ENCODE results near the gene ALKBH1.

ALKBH1 gene

GRCh38 chr14:77746064-77746702, 38.4 kb upstream of the ALKBH1 start:
- ChIA-PET CTCF (no interaction called here), POLR2A (no interaction called here)
- H3K4me1 ChIP-seq (ENCODE audit: control insufficient read depth, insufficient read depth, low read length) = no peaks in the 10 kb centered on the region
- no peak overlapping the region for H3K4me3 ChIP-seq (ENCODE audit: low read depth, low read length)
- no peaks in the 10 kb centered on the region for H3K9me3 ChIP-seq (ENCODE audit: control insufficient read depth, insufficient read depth, low read depth, low read length)
- TF ChIP-seq BCL6B (tag by site-specific recombination; IDR thresholded peaks at IDR 0.05) (no peak), ZBTB44 (tag by site-specific recombination; IDR thresholded peaks at IDR 0.05) (no peak), ZNF202 (tag by site-specific recombination; IDR thresholded peaks at IDR 0.05; ENCODE audit: borderline replicate concordance) (no peak), ZNF521 (tag by site-specific recombination; IDR thresholded peaks at IDR 0.05) (no peak), ZNF138 (tag by site-specific recombination; IDR thresholded peaks at IDR 0.05; ENCODE audit: borderline replicate concordance) (no peak)
- H3K27ac ChIP-seq (ENCODE audit: extremely low read depth, low read depth, low read length) = no peak overlapping the region
- peaks cover 55 to 61% of the 10 kb centered on the region in 2 experiments for H3K36me3 ChIP-seq (ENCODE audit: control insufficient read depth in 2 of 2, insufficient read depth in 1 of 2, low read length in 2 of 2)

- no peaks in the 10 kb centered on the region for H3K9me3 ChIP-seq (ENCODE audit: control insufficient read depth, insufficient read depth, low read depth, low read length)
- H3K4me1 ChIP-seq (ENCODE audit: control insufficient read depth, insufficient read depth, low read length) = no peaks in the 10 kb centered on the region
- no peak overlapping the region for H3K4me3 ChIP-seq (ENCODE audit: low read depth, low read length)
- no peak overlapping the region for H3K27ac ChIP-seq (ENCODE audit: extremely low read depth, low read depth, low read length)
- ChIA-PET POLR2A (no interaction called here), CTCF (interaction anchor here (0.6 to 1.2 kb wide), 3 partner anchors 9 to 15 kb away, joined by 3 to 4 read pairs (median 4); no protein-coding TSS in a partner anchor)
- no peak for TF ChIP-seq ZNF148 (tag by site-specific recombination; IDR thresholded peaks at IDR 0.05; ENCODE audit: borderline replicate concordance)
- no peak for TF ChIP-seq ZNF18 (tag by site-specific recombination; IDR thresholded peaks at IDR 0.05)
- no peak for TF ChIP-seq ZNF585B (tag by site-specific recombination; IDR thresholded peaks at IDR 0.05)
- TF ChIP-seq REST (tag by site-specific recombination; IDR thresholded peaks at IDR 0.05) = no peak
- no peak for TF ChIP-seq ZNF362 (tag by site-specific recombination; IDR thresholded peaks at IDR 0.05)
- TF ChIP-seq KLF10 (tag by site-specific recombination; IDR thresholded peaks at IDR 0.05) = no peak
- TF ChIP-seq GLIS1 (tag by site-specific recombination; IDR thresholded peaks at IDR 0.05) = no peak
- no peak for TF ChIP-seq GFI1B (tag by site-specific recombination; IDR thresholded peaks at IDR 0.05)
- TF ChIP-seq GLI2 (tag by site-specific recombination; IDR thresholded peaks at IDR 0.05; ENCODE audit: borderline replicate concordance, low read depth) = no peak
- no peak for TF ChIP-seq ZNF169 (tag by site-specific recombination; IDR thresholded peaks at IDR 0.05)
- TF ChIP-seq ZNF704 (tag by site-specific recombination; IDR thresholded peaks at IDR 0.05) = no peak
- TF ChIP-seq ZNF624 (tag by site-specific recombination; IDR thresholded peaks at IDR 0.05) = no peak
- no peak for TF ChIP-seq ZBTB20 (tag by site-specific recombination; IDR thresholded peaks at IDR 0.05)
- TF ChIP-seq ZNF146 (tag by site-specific recombination; IDR thresholded peaks at IDR 0.05) = no peak
- TF ChIP-seq KLF8 (tag by site-specific recombination; IDR thresholded peaks at IDR 0.05) = no peak
- TF ChIP-seq HOXD13 (CRISPR knock-in tag; IDR thresholded peaks at IDR 0.05; ENCODE audit: borderline replicate concordance) = no peak
- no peak for TF ChIP-seq ZNF16 (tag by site-specific recombination; IDR thresholded peaks at IDR 0.05; ENCODE audit: low read depth)
- H3K36me3 ChIP-seq (ENCODE audit: control insufficient read depth in 2 of 2, insufficient read depth in 1 of 2, low read length in 2 of 2) = peaks cover 50 to 52% of the 10 kb centered on the region in 2 experiments
These were observed 33.6 kb upstream of the ALKBH1 start for GRCh38 chr14:77741438-77741837.

Measured in HEK293 (cell line).